ENCODE results near the gene FBXO45.

- TF ChIP-seq, protein P1, sequence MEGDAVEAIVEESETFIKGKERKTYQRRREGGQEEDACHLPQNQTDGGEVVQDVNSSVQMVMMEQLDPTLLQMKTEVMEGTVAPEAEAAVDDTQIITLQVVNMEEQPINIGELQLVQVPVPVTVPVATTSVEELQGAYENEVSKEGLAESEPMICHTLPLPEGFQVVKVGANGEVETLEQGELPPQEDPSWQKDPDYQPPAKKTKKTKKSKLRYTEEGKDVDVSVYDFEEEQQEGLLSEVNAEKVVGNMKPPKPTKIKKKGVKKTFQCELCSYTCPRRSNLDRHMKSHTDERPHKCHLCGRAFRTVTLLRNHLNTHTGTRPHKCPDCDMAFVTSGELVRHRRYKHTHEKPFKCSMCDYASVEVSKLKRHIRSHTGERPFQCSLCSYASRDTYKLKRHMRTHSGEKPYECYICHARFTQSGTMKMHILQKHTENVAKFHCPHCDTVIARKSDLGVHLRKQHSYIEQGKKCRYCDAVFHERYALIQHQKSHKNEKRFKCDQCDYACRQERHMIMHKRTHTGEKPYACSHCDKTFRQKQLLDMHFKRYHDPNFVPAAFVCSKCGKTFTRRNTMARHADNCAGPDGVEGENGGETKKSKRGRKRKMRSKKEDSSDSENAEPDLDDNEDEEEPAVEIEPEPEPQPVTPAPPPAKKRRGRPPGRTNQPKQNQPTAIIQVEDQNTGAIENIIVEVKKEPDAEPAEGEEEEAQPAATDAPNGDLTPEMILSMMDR (conservative IDR thresholded peaks at IDR 0.05 in 1 of 2, IDR thresholded peaks at IDR 0.05 in 1 of 2; ENCODE audit: low read depth in 1 of 2, low read length in 2 of 2): no peak
- TF ChIP-seq EZH2 (IDR thresholded peaks at IDR 0.05; ENCODE audit: low read length, missing control alignments): no peak
Measured at GRCh38 chr3:196546537-196546936, 21.9 kb upstream of the FBXO45 start.
